Common myeloid progenitor, CD34-positive (primary cell): Measurements from ENCODE around the gene NDUFAF3. TPM values are rescaled to one million over a fixed set of nuclear protein-coding genes. Genes with fewer than 3 reads are reported as not detected.

Experiments
- CTCF ChIA-PET: fragments of 350-600 bp; sonication (Branson Sonifier 250); formaldehyde crosslinking; loops from one replicate; lab custom pipeline; 2021; ENCODE audit warnings: antibody characterized with exemption; lab: Charles Lee
- POLR2A ChIA-PET: fragments of 350-600 bp; sonication (Branson Sonifier 250); formaldehyde crosslinking; loops from one replicate; lab custom pipeline; 2021; ENCODE audit warnings: antibody characterized with exemption; lab: Charles Lee
- DNase-seq, 3 donors: peaks; one replicate each; pipeline versions ENCODE4 v3.0.0 to v3.0.0-alpha.2; 2013
- H3K27ac ChIP-seq, 2 experiments: 1 replicate in 1 of 2; 2 replicates in 1 of 2; pipeline ENCODE4 v1.7.0; 2013; ENCODE audit warnings: inconsistent platforms in 2 of 2, low read length in 2 of 2, mild to moderate bottlenecking in 2 of 2, low read depth in 1 of 2, moderate library complexity in 1 of 2; ENCODE audit not compliant: severe bottlenecking in 2 of 2, insufficient read depth in 1 of 2, poor library complexity in 1 of 2
- H3K27me3 ChIP-seq, 5 experiments: replicated peaks in 2 of 5; 1 replicate in 3 of 5; 2 replicates in 2 of 5; pipeline versions ENCODE4 v1.6.1 to v1.7.0; 2013; ENCODE audit warnings: low read length in 4 of 5, mild to moderate bottlenecking in 2 of 5, moderate library complexity in 2 of 5, inconsistent platforms in 1 of 5; ENCODE audit not compliant: insufficient read depth in 5 of 5, control insufficient read depth in 4 of 5
- H3K36me3 ChIP-seq, 4 experiments: 1 replicate in 2 of 4; 2 replicates in 2 of 4; pipeline versions ENCODE4 v1.6.1 to v1.7.0; 2013; ENCODE audit warnings: low read length in 3 of 4, control low read depth in 1 of 4, mild to moderate bottlenecking in 1 of 4; ENCODE audit not compliant: control insufficient read depth in 4 of 4, insufficient read depth in 4 of 4
- H3K4me1 ChIP-seq, 4 experiments: 1 replicate in 3 of 4; 2 replicates in 1 of 4; pipeline versions ENCODE4 v1.6.1 to v1.7.1; 2013; ENCODE audit warnings: low read length in 3 of 4, mild to moderate bottlenecking in 3 of 4, control low read depth in 1 of 4, inconsistent platforms in 1 of 4, moderate library complexity in 1 of 4; ENCODE audit not compliant: control insufficient read depth in 4 of 4, insufficient read depth in 4 of 4; ENCODE audit errors: control extremely low read depth in 1 of 4
- H3K4me3 ChIP-seq, 7 experiments: 1 replicate in 4 of 7; 2 replicates in 3 of 7; pipeline versions ENCODE4 v1.5.1 to v1.7.0; 2013; ENCODE audit warnings: mild to moderate bottlenecking in 7 of 7, low read length in 6 of 7, moderate library complexity in 6 of 7, inconsistent platforms in 2 of 7, low read depth in 2 of 7, control low read depth in 1 of 7; ENCODE audit not compliant: insufficient read depth in 4 of 7, control insufficient read depth in 1 of 7; ENCODE audit errors: extremely low read depth in 1 of 7
- H3K9me3 ChIP-seq, 5 experiments: 1 replicate in 4 of 5; 2 replicates in 1 of 5; pipeline versions ENCODE4 v1.6.1 to v1.7.1; 2013; ENCODE audit warnings: low read length in 4 of 5, mild to moderate bottlenecking in 2 of 5, inconsistent platforms in 1 of 5, low read depth in 1 of 5, moderate library complexity in 1 of 5; ENCODE audit not compliant: control insufficient read depth in 4 of 5, insufficient read depth in 2 of 5; ENCODE audit errors: control extremely low read depth in 1 of 5
- WGBS: methylation state at CpG from one replicate; pipeline ENCODE4 v1.1.5; 2013; ENCODE audit not compliant: insufficient coverage; 5-methylcytosine and 5-hydroxymethylcytosine counted together
- polyA plus RNA-seq: library from polyadenylated mRNA; unstranded; fragments of 120-200 nt; gene quantifications from one replicate; pipeline ENCODE4 v1.2.1, GENCODE V29; 2013

The NDUFAF3 gene, protein sequence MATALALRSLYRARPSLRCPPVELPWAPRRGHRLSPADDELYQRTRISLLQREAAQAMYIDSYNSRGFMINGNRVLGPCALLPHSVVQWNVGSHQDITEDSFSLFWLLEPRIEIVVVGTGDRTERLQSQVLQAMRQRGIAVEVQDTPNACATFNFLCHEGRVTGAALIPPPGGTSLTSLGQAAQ
- 63.8 TPM for polyA plus RNA-seq

DNA sequence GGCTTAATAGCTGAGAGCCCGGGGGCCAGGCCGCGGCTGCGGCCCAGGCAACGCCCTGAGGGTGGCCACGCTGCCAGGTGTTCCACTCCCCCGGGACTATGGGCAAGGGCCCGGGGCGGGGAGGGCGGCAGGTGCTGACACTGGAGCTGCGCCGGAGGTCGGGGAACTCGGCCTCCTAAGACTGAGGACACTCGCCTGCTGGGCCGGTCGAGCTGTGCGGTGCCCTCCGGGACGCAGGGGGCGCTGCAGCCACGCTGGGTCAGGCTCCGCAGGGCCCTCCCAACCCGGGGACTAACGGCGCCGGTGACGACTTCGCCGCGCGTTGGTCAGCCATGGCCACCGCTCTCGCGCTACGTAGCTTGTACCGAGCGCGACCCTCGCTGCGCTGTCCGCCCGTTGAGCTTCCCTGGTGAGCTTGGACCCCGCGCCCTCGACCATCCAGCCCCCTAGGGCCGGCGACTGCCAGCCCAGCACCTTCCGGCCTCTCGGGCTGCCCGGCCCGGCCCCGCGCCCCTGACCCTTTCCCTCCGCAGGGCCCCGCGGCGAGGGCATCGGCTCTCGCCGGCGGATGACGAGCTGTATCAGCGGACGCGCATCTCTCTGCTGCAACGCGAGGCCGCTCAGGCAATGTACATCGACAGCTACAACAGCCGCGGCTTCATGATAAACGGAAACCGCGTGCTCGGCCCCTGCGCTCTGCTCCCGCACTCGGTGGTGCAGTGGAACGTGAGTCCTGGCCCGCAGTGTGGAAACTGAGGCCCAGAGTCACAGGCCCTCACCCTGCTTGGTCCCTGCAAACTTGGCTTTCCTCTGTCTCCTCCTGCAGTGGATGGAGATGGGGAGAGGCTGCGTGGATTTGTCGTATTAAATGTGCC is at the start of gene NDUFAF3:
Gene NDUFAF3, plus strand, starts transcription at position 309 of the 875 bp plus-strand sequence. Its CDS starts 24 bp downstream, at position 333.
- Histone ChIP-seq H3K36me3 (peaks cover 3 to 44% (median 32%) of the 10 kb centered on the region in 4 experiments), H3K27me3 (no peaks in the 10 kb centered on the region), H3K4me3 (peak within 1 kb of the TSS; percentile 73 to 94 (median 82)), H3K27ac (peak within 1 kb of the TSS; percentile 95 to 98), H3K9me3 (no peaks in the 10 kb centered on the region), H3K4me1 (peaks cover 6 to 70% (median 52%) of the 10 kb centered on the region in 4 experiments)
- POLR2A ChIA-PET, result interaction anchor here (0.6 to 3.9 kb wide), 14 partner anchors 7 to 143 kb away, joined by 3 to 42 read pairs (median 6); partner anchors contain the start of genes IMPDH2, P4HTM, QARS1 and QRICH1
- WGBS, result under 1% methylated on average over 82 of the region's 83 CpGs
- CTCF ChIA-PET, result interaction anchor here (0.6 to 10.2 kb wide), 12 partner anchors 9 to 149 kb away, joined by 3 to 94 read pairs (median 5); partner anchors contain the start of genes KLHDC8B, P4HTM and WDR6
- peak; percentile 91 to 93 (median 92) for DNase-seq

DNA sequence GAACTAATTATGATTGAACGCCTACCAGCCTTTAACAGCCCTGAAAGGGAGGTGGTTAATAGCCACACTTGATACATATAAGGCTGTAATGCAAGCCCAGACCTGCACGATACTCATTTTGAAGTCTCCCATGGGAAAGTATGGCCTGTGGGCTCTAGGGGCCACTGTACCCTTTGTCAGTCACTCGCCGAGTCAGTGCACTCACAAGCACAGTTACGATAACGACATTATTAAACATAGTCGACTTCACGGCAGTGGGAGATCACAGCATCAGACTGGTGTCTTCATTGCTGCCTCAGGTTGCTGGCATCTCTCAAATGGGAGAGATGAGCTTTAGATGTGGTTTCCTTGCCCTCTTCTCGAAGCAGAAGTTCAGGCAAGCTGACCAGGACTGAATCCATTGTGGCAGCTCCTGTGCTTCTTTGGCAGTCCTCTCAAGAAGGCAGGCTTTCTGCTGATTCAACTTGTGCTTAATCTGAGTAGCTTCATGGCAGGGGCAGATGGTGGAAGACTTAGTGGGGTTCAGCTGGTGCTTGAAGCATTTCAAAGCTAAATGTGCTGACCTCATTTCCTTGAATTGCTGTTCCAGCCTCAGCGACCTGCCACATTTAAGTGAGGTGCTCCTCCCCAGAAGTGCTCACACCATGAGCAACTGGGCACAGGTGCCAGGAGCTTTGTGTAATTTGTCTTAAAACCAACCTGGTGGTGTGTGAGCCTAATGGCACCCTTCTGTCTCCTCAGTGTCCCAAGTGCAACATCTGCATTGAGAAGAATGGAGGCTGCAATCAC is 47.7 kb upstream of the NDUFAF3 start:
- peaks cover 36 to 83% (median 66%) of the 10 kb centered on the region in 4 experiments for H3K36me3 ChIP-seq
- POLR2A ChIA-PET, result no interaction called here
- 84% methylated on average over 10 of the region's 10 CpGs for WGBS
- peak overlapping the region in 1 of 2 experiments; percentile 30 for H3K27ac ChIP-seq
- no peak for DNase-seq
- CTCF ChIA-PET, result interaction anchor here (0.7 to 2.6 kb wide), 8 partner anchors 9 to 221 kb away, joined by 3 to 10 read pairs (median 3); no protein-coding TSS in a partner anchor
- no peaks in the 10 kb centered on the region for H3K27me3 ChIP-seq
- H3K4me1 ChIP-seq, result no peaks in the 10 kb centered on the region
- H3K9me3 ChIP-seq, result no peaks in the 10 kb centered on the region
- no peak overlapping the region for H3K4me3 ChIP-seq

- ChIA-PET POLR2A (no interaction called here), CTCF (interaction anchor here (0.6 to 1.6 kb wide), 2 partner anchors 9 to 484 kb away, joined by 4 read pairs; no protein-coding TSS in a partner anchor)
- no peak overlapping the region for H3K4me3 ChIP-seq
- DNase-seq, result no peak
- no peaks in the 10 kb centered on the region for H3K9me3 ChIP-seq
- H3K27me3 ChIP-seq, result no peaks in the 10 kb centered on the region
- WGBS, result 100% methylated on average over 1 of the region's 3 CpGs
- H3K36me3 ChIP-seq, result peaks cover 22 to 86% (median 64%) of the 10 kb centered on the region in 4 experiments
- H3K27ac ChIP-seq, result no peak overlapping the region
- H3K4me1 ChIP-seq, result peaks cover 0 to 8% (median 0%) of the 10 kb centered on the region in 4 experiments
Observed at GRCh38 chr3:48979451-48979850, 42.5 kb upstream of the NDUFAF3 start.

- ChIA-PET POLR2A (no interaction called here), CTCF (interaction anchor here (1.6 kb wide), 1 partner anchor 10 kb away, joined by 4 read pairs; no protein-coding TSS in a partner anchor)
- no peak overlapping the region for H3K4me3 ChIP-seq
- H3K27me3 ChIP-seq, result no peaks in the 10 kb centered on the region
- DNase-seq, result no peak
- WGBS, result 100% methylated on average over 2 of the region's 4 CpGs
- peaks cover 0 to 12% (median 0%) of the 10 kb centered on the region in 4 experiments for H3K4me1 ChIP-seq
- no peaks in the 10 kb centered on the region for H3K9me3 ChIP-seq
- H3K36me3 ChIP-seq, result peaks cover 19 to 85% (median 60%) of the 10 kb centered on the region in 4 experiments
- no peak overlapping the region for H3K27ac ChIP-seq
Observed at GRCh38 chr3:48980295-48980694, 41.6 kb upstream of the NDUFAF3 start.

- Histone ChIP-seq H3K4me3 (no peak overlapping the region), H3K36me3 (peaks cover 17 to 81% (median 58%) of the 10 kb centered on the region in 4 experiments), H3K27ac (no peak overlapping the region), H3K27me3 (no peaks in the 10 kb centered on the region), H3K4me1 (peaks cover 0 to 12% (median 0%) of the 10 kb centered on the region in 4 experiments), H3K9me3 (no peaks in the 10 kb centered on the region)
- no peak for DNase-seq
- POLR2A ChIA-PET, result interaction anchor here (0.5 kb wide), 1 partner anchor 836 kb away, joined by 5 read pairs; no protein-coding TSS in a partner anchor
- CTCF ChIA-PET, result interaction anchor here (1.1 to 1.5 kb wide), 5 partner anchors 9 to 32 kb away, joined by 3 to 4 read pairs (median 3); partner anchors contain the start of gene WDR6
Observed at GRCh38 chr3:48982016-48982415, 39.9 kb upstream of the NDUFAF3 start.

DNA sequence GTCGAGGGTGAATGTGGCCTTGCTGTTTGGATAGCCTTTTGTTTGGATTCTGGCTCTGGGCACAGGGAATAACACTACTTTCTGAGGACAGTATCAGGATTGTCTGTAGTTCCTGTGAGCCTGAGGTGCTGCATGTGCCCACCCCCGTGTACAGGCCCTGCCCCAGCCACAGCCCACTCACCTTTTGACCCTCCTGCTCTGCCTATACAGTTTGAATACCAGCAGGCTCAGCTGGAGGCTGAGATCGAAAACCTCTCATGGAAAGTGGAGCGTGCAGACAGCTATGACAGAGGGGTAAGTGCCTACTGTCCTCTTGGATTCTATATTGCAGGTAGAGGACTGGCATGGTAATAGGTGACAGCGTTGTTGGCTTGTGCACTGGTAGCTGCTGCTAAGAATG is 39.2 kb upstream of the NDUFAF3 start:
- peaks cover 17 to 76% (median 53%) of the 10 kb centered on the region in 4 experiments for H3K36me3 ChIP-seq
- no peaks in the 10 kb centered on the region for H3K27me3 ChIP-seq
- no peak for DNase-seq
- H3K27ac ChIP-seq, result no peak overlapping the region
- H3K4me3 ChIP-seq, result no peak overlapping the region
- H3K4me1 ChIP-seq, result peaks cover 0 to 12% (median 0%) of the 10 kb centered on the region in 4 experiments
- POLR2A ChIA-PET, result no interaction called here
- CTCF ChIA-PET, result interaction anchor here (1.1 to 1.5 kb wide), 3 partner anchors 8 to 31 kb away, joined by 3 to 4 read pairs (median 3); no protein-coding TSS in a partner anchor
- WGBS, result 93% methylated on average over 4 of the region's 5 CpGs
- no peaks in the 10 kb centered on the region for H3K9me3 ChIP-seq
